Mammary epithelial cell (primary cell): ENCODE measurements around the gene PAFAH1B2.

ENCODE experiments used
- EZH2 ChIP-seq: IDR thresholded peaks from 2 replicates; pipeline ENCODE4 v1.6.1; 2012; ENCODE audit warnings: low read length, inconsistent platforms, borderline replicate concordance
- TF ChIP-seq, protein P1 (sequence below), 2 donors: IDR thresholded peaks in 1 of 2; conservative IDR thresholded peaks in 1 of 2; 2 replicates each; pipeline ENCODE4 v1.5.1; 2011 to 2012; ENCODE audit warnings: inconsistent platforms in 2 of 2, low read length in 2 of 2, mild to moderate bottlenecking in 2 of 2, control low read depth in 1 of 2, low read depth in 1 of 2; ENCODE audit not compliant: insufficient read depth in 1 of 2; ENCODE audit errors: extremely low read depth in 1 of 2

DNA sequence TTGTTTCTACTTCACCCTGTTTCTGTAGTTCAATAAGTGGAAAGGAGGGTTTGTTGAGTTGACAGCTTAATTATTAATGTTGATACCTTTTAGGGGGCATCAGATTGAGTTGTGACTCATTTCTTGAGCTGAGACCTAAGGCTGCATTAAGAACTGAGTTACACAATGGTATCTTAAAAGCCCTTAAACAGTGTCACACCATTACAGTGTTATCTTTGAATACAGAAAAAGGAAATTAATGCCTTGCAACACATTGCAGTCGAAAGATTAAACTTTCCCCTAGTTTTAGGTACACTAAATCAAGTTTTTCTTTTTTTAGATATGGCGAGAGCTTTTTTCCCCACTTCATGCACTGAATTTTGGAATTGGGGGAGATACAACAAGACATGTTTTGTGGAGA lies 16.7 kb downstream of the PAFAH1B2 start:
- TF ChIP-seq, protein P1, sequence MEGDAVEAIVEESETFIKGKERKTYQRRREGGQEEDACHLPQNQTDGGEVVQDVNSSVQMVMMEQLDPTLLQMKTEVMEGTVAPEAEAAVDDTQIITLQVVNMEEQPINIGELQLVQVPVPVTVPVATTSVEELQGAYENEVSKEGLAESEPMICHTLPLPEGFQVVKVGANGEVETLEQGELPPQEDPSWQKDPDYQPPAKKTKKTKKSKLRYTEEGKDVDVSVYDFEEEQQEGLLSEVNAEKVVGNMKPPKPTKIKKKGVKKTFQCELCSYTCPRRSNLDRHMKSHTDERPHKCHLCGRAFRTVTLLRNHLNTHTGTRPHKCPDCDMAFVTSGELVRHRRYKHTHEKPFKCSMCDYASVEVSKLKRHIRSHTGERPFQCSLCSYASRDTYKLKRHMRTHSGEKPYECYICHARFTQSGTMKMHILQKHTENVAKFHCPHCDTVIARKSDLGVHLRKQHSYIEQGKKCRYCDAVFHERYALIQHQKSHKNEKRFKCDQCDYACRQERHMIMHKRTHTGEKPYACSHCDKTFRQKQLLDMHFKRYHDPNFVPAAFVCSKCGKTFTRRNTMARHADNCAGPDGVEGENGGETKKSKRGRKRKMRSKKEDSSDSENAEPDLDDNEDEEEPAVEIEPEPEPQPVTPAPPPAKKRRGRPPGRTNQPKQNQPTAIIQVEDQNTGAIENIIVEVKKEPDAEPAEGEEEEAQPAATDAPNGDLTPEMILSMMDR (conservative IDR thresholded peaks at IDR 0.05 in 1 of 2, IDR thresholded peaks at IDR 0.05 in 1 of 2; ENCODE audit: extremely low read depth in 1 of 2, insufficient read depth in 1 of 2, low read depth in 1 of 2, low read length in 2 of 2): no peak
- no peak for TF ChIP-seq EZH2
